Uterus (tissue), 2 donors: Measurements from ENCODE around the gene PCDHB14.
"Not testable (repeated sequence)": the region's sequence is repeated elsewhere in the genome, so short reads cannot be mapped to it uniquely, and the experiment has no call there.

Source experiments
- POLR2A ChIP-seq, 2 donors: fragments of 450-650 bp; IDR thresholded peaks; one replicate each; pipeline ENCODE4 v1.6.1; 2016; ENCODE audit warnings: antibody characterized with exemption in 2 of 2, mild to moderate bottlenecking in 1 of 2, moderate library complexity in 1 of 2
- TF ChIP-seq, protein P1 (sequence below), 4 experiments: fragments of 200-600 bp in 2 of 4; fragments of 450-650 bp in 2 of 4; sonication (generic) in 2 of 4; IDR thresholded peaks; one replicate each; pipeline ENCODE4 v1.5.1; 2016 to 2019; ENCODE audit warnings: antibody characterized with exemption in 4 of 4, mild to moderate bottlenecking in 2 of 4, moderate library complexity in 1 of 4

DNA sequence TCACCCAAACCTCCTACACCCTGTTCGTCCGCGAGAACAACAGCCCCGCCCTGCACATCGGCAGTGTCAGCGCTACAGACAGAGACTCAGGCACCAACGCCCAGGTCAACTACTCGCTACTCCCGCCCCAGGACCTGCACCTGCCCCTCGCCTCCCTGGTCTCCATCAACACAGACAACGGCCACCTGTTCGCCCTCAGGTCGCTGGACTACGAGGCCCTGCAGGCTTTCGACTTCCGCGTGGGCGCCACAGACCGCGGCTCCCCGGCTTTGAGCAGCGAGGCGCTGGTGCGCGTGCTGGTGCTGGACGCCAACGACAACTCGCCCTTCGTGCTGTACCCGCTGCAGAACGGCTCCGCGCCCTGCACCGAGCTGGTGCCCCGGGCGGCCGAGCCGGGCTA, 22.0 kb upstream of the PCDHB14 start:
- TF ChIP-seq POLR2A (IDR thresholded peaks at IDR 0.05): not testable (repeated sequence)
- TF ChIP-seq, protein P1, sequence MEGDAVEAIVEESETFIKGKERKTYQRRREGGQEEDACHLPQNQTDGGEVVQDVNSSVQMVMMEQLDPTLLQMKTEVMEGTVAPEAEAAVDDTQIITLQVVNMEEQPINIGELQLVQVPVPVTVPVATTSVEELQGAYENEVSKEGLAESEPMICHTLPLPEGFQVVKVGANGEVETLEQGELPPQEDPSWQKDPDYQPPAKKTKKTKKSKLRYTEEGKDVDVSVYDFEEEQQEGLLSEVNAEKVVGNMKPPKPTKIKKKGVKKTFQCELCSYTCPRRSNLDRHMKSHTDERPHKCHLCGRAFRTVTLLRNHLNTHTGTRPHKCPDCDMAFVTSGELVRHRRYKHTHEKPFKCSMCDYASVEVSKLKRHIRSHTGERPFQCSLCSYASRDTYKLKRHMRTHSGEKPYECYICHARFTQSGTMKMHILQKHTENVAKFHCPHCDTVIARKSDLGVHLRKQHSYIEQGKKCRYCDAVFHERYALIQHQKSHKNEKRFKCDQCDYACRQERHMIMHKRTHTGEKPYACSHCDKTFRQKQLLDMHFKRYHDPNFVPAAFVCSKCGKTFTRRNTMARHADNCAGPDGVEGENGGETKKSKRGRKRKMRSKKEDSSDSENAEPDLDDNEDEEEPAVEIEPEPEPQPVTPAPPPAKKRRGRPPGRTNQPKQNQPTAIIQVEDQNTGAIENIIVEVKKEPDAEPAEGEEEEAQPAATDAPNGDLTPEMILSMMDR (IDR thresholded peaks at IDR 0.05): not testable (repeated sequence)
